ENCODE measurements around the gene ELK3.

Gene ELK3

DNA sequence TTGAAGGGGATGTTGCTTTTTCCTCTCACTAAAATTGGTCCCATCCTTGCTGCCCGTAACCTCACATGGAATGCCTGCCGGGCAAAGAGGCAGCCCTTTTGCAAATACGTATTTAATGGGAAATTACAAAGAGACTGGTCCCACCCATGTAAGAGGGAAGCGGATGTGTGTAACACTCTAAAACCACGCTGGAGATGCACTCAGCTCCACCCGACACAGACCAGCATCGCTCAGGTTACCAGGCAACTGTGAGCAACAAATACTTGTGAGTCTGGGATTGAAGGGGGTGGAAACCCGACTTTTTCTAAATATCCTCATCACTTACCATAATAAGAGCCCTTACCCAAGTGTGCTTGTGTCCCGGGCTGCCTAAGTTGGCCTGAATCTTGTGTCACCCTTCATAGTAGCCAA lies 47.7 kb downstream of the ELK3 start:
- H4K20me1 ChIP-seq (ENCODE audit: insufficient read depth, low read length) = peaks cover 10% of the 10 kb centered on the region
- ATAC-seq (ENCODE audit: insufficient read depth, low read depth) = no peak
- no peaks in the 10 kb centered on the region for H3K79me2 ChIP-seq (ENCODE audit: insufficient read depth, low read length)
- H3K4me3 ChIP-seq (ENCODE audit: low read depth in 1 of 2, low read length in 2 of 2) = no peak overlapping the region
- no peak overlapping the region for H3K9ac ChIP-seq (ENCODE audit: low read depth, low read length)
- H3K4me1 ChIP-seq (ENCODE audit: insufficient read depth, low read length) = no peaks in the 10 kb centered on the region; the same call in 1 of the 2 replicates
- peaks cover 5% of the 10 kb centered on the region for H3K36me3 ChIP-seq (ENCODE audit: insufficient read depth, low read length)
- no peaks in the 10 kb centered on the region for H3K9me3 ChIP-seq (ENCODE audit: insufficient read depth, low read length, severe bottlenecking)
- DNase-seq = no peak
- H3K4me2 ChIP-seq (ENCODE audit: insufficient read depth, low read length) = no peak overlapping the region
- no peak for TF ChIP-seq EZH2 (IDR thresholded peaks at IDR 0.05; ENCODE audit: borderline replicate concordance, low read depth, low read length, severe bottlenecking)
- TF ChIP-seq, protein P1, sequence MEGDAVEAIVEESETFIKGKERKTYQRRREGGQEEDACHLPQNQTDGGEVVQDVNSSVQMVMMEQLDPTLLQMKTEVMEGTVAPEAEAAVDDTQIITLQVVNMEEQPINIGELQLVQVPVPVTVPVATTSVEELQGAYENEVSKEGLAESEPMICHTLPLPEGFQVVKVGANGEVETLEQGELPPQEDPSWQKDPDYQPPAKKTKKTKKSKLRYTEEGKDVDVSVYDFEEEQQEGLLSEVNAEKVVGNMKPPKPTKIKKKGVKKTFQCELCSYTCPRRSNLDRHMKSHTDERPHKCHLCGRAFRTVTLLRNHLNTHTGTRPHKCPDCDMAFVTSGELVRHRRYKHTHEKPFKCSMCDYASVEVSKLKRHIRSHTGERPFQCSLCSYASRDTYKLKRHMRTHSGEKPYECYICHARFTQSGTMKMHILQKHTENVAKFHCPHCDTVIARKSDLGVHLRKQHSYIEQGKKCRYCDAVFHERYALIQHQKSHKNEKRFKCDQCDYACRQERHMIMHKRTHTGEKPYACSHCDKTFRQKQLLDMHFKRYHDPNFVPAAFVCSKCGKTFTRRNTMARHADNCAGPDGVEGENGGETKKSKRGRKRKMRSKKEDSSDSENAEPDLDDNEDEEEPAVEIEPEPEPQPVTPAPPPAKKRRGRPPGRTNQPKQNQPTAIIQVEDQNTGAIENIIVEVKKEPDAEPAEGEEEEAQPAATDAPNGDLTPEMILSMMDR (IDR thresholded peaks at IDR 0.05; ENCODE audit: borderline replicate concordance, extremely low read depth, low read length, poor library complexity, severe bottlenecking) = no peak
- H2AFZ ChIP-seq (ENCODE audit: low read depth, low read length) = no peak overlapping the region
- H3K27ac ChIP-seq (ENCODE audit: low read length) = no peak overlapping the region
- H3K27me3 ChIP-seq (ENCODE audit: insufficient read depth, low read length, poor library complexity) = no peaks in the 10 kb centered on the region

DNA sequence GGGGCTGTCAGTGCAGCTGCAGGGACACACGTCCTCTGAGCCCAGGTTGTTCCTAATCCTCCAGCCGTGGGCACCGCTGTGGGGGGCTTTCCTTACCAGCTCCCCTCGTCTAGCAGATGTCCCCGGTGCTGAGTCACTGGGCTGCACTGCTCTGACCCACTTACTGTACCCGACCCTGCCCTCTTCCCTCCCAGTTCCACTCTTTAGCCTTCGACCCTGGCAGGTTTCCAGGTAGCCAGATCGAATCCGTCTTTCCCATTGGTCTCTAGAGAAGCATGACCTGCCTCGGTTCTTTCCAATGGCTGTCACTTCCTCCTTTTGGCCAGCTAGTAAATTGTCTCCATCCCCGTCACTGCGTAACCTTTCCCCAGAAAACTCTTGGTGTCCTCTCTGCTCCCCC lies 48.4 kb downstream of the ELK3 start:
- Histone ChIP-seq H3K9ac (ENCODE audit: low read depth, low read length) (no peak overlapping the region), H2AFZ (ENCODE audit: low read depth, low read length) (no peak overlapping the region), H3K4me2 (ENCODE audit: insufficient read depth, low read length) (no peak overlapping the region), H3K27ac (ENCODE audit: low read length) (no peak overlapping the region), H3K36me3 (ENCODE audit: insufficient read depth, low read length) (peaks cover 13% of the 10 kb centered on the region), H3K79me2 (ENCODE audit: insufficient read depth, low read length) (no peaks in the 10 kb centered on the region), H3K27me3 (ENCODE audit: insufficient read depth, low read length, poor library complexity) (no peaks in the 10 kb centered on the region), H4K20me1 (ENCODE audit: insufficient read depth, low read length) (peaks cover 10% of the 10 kb centered on the region), H3K4me1 (ENCODE audit: insufficient read depth, low read length) (no peaks in the 10 kb centered on the region; the same call in 1 of the 2 replicates), H3K4me3 (ENCODE audit: low read depth in 1 of 2, low read length in 2 of 2) (no peak overlapping the region), H3K9me3 (ENCODE audit: insufficient read depth, low read length, severe bottlenecking) (no peaks in the 10 kb centered on the region)
- no peak for DNase-seq
- ATAC-seq (ENCODE audit: insufficient read depth, low read depth) = no peak
- TF ChIP-seq EZH2 (IDR thresholded peaks at IDR 0.05; ENCODE audit: borderline replicate concordance, low read depth, low read length, severe bottlenecking) = no peak
- TF ChIP-seq, protein P1 (IDR thresholded peaks at IDR 0.05; ENCODE audit: borderline replicate concordance, extremely low read depth, low read length, poor library complexity, severe bottlenecking) = no peak

DNA sequence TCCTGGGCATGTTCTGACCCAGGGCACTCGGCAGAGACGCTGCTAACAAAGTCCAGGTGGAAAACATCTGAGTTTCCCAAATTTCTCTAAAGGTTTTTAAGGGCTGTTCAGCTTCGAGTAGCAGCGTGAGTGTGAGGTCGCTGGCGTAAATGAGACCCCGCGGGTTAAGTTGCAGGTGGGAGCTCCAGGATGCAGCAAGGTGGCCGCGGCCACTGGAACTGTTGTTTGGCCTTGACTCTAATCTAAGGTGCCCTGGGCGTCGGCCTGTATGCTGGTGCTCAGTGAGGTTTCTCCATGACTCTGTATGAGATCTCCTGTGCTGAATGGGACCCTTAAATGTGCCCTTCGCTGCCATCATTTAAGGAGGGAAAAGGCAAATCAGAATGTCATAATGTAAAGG lies 50.7 kb downstream of the ELK3 start:
- Histone ChIP-seq H3K4me1 (ENCODE audit: insufficient read depth, low read length) (no peaks in the 10 kb centered on the region), H3K4me2 (ENCODE audit: insufficient read depth, low read length) (no peak overlapping the region), H3K36me3 (ENCODE audit: insufficient read depth, low read length) (peaks cover 28% of the 10 kb centered on the region), H2AFZ (ENCODE audit: low read depth, low read length) (no peak overlapping the region), H3K9ac (ENCODE audit: low read depth, low read length) (no peak overlapping the region), H3K27me3 (ENCODE audit: insufficient read depth, low read length, poor library complexity) (no peaks in the 10 kb centered on the region), H4K20me1 (ENCODE audit: insufficient read depth, low read length) (0 out of 2 replicates have a peak, but pooled peaks cover 4% of the 10 kb centered on the region), H3K79me2 (ENCODE audit: insufficient read depth, low read length) (no peaks in the 10 kb centered on the region), H3K9me3 (ENCODE audit: insufficient read depth, low read length, severe bottlenecking) (no peaks in the 10 kb centered on the region), H3K4me3 (ENCODE audit: low read depth in 1 of 2, low read length in 2 of 2) (no peak overlapping the region), H3K27ac (ENCODE audit: low read length) (no peak overlapping the region)
- DNase-seq (no peak), ATAC-seq (ENCODE audit: insufficient read depth, low read depth) (no peak)
- TF ChIP-seq, protein P1 (IDR thresholded peaks at IDR 0.05; ENCODE audit: borderline replicate concordance, extremely low read depth, low read length, poor library complexity, severe bottlenecking) = no peak
- TF ChIP-seq EZH2 (IDR thresholded peaks at IDR 0.05; ENCODE audit: borderline replicate concordance, low read depth, low read length, severe bottlenecking) = no peak
